ENCODE results near the gene RAPGEF4.

DNA sequence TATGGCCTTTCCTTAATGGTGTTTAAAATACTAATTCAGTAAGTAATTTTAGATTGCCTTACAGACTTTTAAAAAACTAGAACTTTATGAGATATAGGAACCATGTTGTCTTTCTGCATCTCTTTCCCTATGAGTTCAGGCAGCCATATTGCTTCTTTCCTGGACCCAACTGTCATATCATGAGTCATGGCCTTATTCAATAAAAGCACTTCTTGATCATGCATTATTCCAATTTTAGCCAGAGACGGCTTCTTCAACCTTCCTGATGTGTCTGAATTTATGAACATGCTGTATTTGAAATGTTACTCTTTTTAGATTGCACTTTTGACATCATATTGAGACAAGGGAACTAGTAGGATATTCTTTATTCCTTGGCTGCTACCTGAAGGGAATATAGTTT is 274.6 kb downstream of the RAPGEF4 start:
- TF ChIP-seq, protein P1, sequence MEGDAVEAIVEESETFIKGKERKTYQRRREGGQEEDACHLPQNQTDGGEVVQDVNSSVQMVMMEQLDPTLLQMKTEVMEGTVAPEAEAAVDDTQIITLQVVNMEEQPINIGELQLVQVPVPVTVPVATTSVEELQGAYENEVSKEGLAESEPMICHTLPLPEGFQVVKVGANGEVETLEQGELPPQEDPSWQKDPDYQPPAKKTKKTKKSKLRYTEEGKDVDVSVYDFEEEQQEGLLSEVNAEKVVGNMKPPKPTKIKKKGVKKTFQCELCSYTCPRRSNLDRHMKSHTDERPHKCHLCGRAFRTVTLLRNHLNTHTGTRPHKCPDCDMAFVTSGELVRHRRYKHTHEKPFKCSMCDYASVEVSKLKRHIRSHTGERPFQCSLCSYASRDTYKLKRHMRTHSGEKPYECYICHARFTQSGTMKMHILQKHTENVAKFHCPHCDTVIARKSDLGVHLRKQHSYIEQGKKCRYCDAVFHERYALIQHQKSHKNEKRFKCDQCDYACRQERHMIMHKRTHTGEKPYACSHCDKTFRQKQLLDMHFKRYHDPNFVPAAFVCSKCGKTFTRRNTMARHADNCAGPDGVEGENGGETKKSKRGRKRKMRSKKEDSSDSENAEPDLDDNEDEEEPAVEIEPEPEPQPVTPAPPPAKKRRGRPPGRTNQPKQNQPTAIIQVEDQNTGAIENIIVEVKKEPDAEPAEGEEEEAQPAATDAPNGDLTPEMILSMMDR (IDR thresholded peaks at IDR 0.05 in 4 of 5, conservative IDR thresholded peaks at IDR 0.05 in 1 of 5): no peak
- no peak for TF ChIP-seq POLR2A (IDR thresholded peaks at IDR 0.05)
